HG03045 (cell line): ENCODE data around the gene RANBP9.

Experiments
- ATAC-seq: cut with Tn5 transposase; IDR thresholded peaks from one replicate; pipeline ENCODE4 v1.9.1; 2021; ENCODE audit warnings: mild to moderate bottlenecking, moderate library complexity; ENCODE audit not compliant: unreplicated experiment

RANBP9 gene

GRCh38 chr6:13711324-13711732 is 307 bp downstream of the RANBP9 start:
- peak; percentile 59 for ATAC-seq

GRCh38 chr6:13710552-13711323 is 897 bp downstream of the RANBP9 start:
- ATAC-seq, result peak; percentile 11

DNA sequence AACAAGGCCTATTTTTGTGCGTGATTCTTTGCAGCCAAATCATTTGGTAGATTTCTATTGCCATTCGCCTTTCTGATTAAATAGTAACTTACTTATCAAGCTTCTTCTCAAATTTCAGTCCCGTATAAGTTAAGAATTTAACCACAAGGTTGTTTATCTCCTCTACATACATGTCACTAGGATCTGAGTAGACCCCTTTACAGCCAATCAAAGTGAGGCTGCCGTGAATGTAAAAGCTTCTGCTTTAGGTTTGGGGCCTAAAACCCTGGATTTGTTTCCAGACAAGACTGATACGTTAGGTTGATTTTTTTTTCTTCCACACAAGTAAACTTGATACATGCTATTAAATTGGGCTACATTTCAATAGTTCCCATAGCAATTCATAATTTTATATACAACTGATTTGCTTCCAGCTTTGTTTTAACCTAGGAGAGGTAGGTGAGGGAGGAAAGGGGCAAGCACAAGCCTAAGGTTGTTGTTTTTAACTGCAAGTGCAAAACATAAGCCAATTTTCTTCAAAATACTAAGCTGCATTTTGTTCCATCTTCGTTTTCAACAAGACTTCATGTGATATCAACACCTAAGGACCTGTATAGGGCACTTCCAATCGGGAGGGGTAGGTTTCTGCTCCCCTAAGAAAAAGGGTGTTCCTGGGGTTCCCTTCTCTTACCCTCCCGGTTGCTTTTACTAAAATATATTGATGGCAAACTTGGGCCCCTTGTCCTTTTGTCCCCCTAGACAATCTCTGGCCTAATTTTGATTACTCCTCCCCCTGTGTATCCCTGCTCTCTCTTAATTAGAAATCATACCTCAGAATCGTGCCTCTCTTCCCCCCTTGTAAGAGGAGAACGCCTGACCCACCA is 1.7 kb downstream of the RANBP9 start:
- ATAC-seq, result no peak

GRCh38 chr6:13708736-13709135 is 2.9 kb downstream of the RANBP9 start:
- ATAC-seq, result no peak

DNA sequence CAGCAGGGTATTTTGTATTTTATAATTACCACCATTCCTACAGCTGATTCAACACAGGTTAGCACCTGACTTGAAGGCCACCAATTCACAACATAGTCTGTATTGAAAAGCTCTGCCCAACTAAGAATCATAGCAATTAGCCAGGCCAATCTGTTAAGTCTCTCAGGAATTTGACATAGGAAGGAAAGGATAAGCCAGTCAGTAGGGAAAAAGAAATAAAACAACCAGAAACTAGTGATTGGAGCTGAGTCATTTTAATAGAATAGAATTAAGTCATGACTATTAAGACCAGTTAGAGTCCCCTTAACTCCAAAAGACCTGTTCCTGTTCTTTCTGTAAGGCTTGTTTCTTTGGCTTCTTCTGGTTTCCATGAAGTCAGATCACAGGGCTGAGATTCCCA is 8.1 kb downstream of the RANBP9 start:
- ATAC-seq, result no peak

DNA sequence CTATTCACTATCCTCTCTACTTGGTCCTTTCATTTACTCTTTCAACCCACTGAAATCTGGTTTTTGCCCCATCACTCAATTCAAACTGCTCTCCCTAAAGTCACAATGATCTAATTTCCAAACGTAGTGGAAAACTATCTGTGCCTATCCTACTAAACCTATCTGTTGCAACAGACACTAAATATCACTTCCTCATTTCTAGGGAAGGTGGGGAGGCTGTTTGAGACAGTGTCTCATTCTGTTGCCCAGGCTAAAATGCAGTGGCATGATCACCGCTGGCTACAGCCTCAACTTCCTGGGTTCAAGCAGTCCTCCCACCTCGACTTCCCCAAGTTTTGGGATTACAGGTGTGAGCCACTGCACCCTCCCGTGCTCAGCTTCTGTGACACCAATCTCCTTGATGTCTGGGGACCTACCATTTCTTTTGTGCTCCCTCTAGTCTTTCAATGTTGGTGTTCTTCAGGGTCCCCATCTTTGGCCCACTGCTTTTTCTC is 8.8 kb downstream of the RANBP9 start:
- ATAC-seq, result no peak

DNA sequence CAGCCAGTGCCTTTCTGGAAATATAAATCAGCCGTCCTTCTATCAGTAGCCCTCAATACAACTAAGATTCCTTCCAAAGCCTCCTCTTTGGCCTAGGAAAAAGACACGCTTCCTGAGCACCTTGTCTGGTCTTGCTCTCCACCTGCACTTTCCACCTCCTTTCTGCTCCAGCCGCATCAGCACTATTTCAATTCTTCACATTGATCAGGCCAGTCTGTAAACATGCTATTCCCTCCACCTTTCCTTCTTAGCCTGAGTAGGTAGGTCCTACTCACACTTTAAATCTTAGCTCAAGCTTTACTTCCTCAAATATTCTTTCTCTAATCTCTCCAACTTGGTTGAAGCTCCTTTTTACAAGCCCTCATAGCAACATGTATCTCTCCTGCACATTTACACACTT is 11.4 kb downstream of the RANBP9 start:
- ATAC-seq, result no peak

DNA sequence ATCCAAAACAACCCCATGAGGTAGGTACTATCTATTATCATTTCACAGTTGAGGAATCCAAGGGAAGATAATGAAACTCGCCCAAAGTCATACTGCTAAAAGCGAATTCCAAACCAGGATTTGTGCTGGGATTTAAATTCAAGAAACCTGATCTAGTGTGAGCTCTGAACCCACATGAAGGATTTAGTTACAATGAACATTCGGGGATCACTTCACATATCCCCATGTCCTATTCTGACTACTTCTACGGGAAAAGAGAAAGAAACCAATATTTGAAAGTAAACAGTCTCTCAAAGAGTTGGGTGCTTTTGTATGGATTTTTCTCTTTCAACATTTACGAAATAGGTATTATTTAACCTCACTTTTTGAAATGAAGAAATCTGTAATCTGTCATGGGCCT is 12.9 kb downstream of the RANBP9 start:
- ATAC-seq, result no peak

- no peak for ATAC-seq
These were observed 13.8 kb downstream of the RANBP9 start for GRCh38 chr6:13697857-13698256.

GRCh38 chr6:13696226-13696625 is 15.4 kb downstream of the RANBP9 start:
- ATAC-seq, result no peak

- ATAC-seq, result no peak
These were observed 16.4 kb downstream of the RANBP9 start for GRCh38 chr6:13695252-13695651.

DNA sequence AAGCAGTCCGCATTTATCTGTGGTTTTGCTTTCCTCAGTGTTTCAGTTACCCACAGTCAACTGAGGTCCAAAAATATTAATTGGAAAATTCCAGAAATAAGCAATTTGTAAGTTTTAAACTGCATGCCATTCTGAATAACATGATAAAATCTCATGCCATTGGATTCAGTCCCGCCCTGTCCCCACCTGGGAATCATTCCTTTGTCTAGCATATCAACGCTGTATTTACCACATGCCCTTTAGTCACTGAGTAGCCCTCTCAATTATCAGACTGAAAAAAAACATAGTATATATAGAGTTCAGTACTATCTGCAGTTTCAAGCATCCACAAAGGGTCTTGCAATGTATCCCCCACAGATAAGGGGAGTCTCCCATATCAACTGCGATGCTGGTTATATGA is 17.1 kb downstream of the RANBP9 start:
- ATAC-seq, result no peak

GRCh38 chr6:13689511-13690256 is 22.0 kb downstream of the RANBP9 start:
- ATAC-seq, result no peak

DNA sequence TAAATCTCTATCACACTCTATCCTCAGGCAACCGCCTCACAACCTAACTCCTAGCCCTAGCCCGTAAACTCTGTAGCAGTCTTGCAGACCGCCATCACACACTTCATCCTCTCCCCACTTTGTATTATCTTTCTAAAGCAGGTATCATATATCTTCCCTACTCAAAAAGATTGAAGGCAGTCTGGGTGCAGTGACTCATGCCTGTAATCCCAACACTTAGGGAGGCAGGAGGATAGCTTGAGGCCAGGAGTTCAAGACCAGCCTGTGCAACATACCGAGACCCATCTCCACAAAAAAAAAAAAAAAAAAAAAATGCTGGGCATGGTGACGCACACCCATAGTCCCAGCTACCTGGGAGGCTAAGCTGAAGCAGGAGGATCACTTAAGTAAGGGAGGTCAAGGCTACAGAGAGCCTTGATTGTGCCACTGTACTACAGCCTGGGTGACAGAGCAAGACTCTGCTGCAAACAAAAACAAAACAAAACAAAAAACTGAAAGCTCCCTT is 22.9 kb downstream of the RANBP9 start:
- ATAC-seq, result no peak

GRCh38 chr6:13687917-13688351 is 23.7 kb downstream of the RANBP9 start:
- no peak for ATAC-seq

DNA sequence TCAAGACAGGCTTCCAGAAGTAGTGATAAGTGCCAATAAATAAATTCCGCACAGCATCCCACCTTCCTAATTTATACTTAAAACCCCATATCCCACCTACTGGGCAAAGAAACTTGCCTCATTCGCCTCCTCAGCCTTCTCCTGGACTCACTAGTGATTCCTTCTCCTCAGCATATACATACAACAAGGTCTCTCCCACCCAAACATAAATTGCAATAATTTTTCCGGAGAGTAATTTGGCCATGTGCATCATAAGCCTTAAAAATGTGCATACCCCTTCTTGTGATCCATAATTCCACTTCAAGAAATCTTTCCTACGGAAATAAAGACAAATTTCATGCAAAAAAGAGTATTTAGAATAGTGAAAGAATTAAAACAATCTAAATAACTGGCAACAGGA is 26.8 kb downstream of the RANBP9 start:
- ATAC-seq, result no peak

GRCh38 chr6:13683038-13683437 is 28.6 kb downstream of the RANBP9 start:
- no peak for ATAC-seq

- ATAC-seq, result no peak
These were observed 29.3 kb downstream of the RANBP9 start for GRCh38 chr6:13682346-13682745.

DNA sequence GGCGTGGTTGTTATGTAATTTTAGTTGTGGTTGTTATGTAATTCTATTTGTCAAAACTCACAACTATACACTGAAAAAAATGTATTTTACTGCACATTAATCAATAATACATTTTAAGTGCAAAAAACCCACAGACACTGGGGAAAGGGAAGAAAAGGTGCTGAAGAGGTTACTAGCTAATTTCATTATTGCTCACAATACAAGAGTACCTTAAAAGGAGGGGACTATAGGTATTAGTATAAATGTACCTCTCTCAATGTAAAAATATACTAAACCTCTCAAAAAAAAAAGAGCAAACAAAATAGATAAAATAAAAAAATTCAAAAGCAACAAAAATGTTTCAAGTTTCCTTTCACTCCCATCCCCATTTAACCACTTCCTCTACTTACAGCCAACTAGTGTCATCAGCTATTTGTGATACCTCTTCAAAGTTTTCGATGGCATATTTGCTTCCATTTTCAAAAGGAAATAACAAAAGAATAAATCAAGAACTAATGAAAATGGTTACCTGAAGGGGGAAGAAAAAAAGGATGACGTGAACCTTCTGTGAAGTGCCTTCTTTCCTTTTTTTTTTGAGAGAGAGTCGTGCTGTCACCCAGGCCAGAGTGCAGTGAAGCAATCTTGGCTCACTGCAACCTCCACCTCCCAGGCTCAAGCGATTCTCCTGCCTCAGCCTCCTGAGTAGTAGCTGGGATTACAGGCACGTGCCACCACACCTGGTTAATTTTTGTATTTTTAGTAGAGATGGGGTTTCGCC is 30.2 kb downstream of the RANBP9 start:
- no peak for ATAC-seq

- no peak for ATAC-seq
These were observed 31.1 kb downstream of the RANBP9 start for GRCh38 chr6:13680448-13680968.
